A549 (cell line): ENCODE results near the gene IQSEC3.

Experiments
- FOSL2 ChIP-seq, 2 experiments: fragments of 450-650 bp in 1 of 2; fragments of >200 bp in 1 of 2; sonication (Bioruptor Twin) in 1 of 2; formaldehyde crosslinking; IDR thresholded peaks; 2 replicates each; pipeline versions ENCODE4 v1.5.0 to v1.6.1; 2016 to 2020; ENCODE audit warnings: mild to moderate bottlenecking in 1 of 2, moderate library complexity in 1 of 2
- KDM1A ChIP-seq: fragments of 200-600 bp; sonication (generic); IDR thresholded peaks from 2 replicates; pipeline ENCODE4 v1.6.1; 2016; ENCODE audit warnings: low read depth, mild to moderate bottlenecking
- MAZ ChIP-seq: fragments of 150-350 bp; IDR thresholded peaks from 2 replicates; pipeline ENCODE4 v1.6.1; 2014; ENCODE audit warnings: antibody characterized with exemption, low read depth, low read length, borderline replicate concordance
- RAD21 ChIP-seq, 2 experiments: fragments of >200 bp in 1 of 2; sonication (Bioruptor Twin) in 1 of 2; formaldehyde crosslinking in 1 of 2; IDR thresholded peaks in 1 of 2; conservative IDR thresholded peaks in 1 of 2; 2 replicates in 1 of 2; 3 replicates in 1 of 2; pipeline ENCODE4 v1.6.1; 2012 to 2018; ENCODE audit warnings: inconsistent platforms in 1 of 2
- SMC3 ChIP-seq: fragments of >200 bp; sonication (Bioruptor Twin); formaldehyde crosslinking; IDR thresholded peaks from 3 replicates; pipeline ENCODE4 v1.6.1; 2018; ENCODE audit warnings: inconsistent platforms
- ZFP36 ChIP-seq: fragments of 450-650 bp; IDR thresholded peaks from 2 replicates; pipeline ENCODE4 v1.6.1; 2014; ENCODE audit warnings: borderline replicate concordance; ENCODE audit not compliant: partially characterized antibody
- ZNF302 ChIP-seq: fragments of 250-450 bp; sonication (Bioruptor Pico); IDR thresholded peaks from 2 replicates; pipeline ENCODE4 v1.9.0; 2021; ENCODE audit warnings: inconsistent platforms, mild to moderate bottlenecking, moderate library complexity
- TF ChIP-seq, protein P1 (sequence below): fragments of >200 bp; sonication (Bioruptor Twin); formaldehyde crosslinking; IDR thresholded peaks from 3 replicates; pipeline ENCODE4 v1.5.1; 2016
- TF ChIP-seq, protein P2 (sequence below): IDR thresholded peaks from 2 replicates; pipeline ENCODE4 v1.6.1; 2012
- TF ChIP-seq, protein P3 (sequence below): fragments of 250-450 bp; sonication (Bioruptor Pico); IDR thresholded peaks from 2 replicates; pipeline ENCODE4 v1.5.0; 2020; ENCODE audit warnings: low read depth, mild to moderate bottlenecking, moderate library complexity

DNA sequence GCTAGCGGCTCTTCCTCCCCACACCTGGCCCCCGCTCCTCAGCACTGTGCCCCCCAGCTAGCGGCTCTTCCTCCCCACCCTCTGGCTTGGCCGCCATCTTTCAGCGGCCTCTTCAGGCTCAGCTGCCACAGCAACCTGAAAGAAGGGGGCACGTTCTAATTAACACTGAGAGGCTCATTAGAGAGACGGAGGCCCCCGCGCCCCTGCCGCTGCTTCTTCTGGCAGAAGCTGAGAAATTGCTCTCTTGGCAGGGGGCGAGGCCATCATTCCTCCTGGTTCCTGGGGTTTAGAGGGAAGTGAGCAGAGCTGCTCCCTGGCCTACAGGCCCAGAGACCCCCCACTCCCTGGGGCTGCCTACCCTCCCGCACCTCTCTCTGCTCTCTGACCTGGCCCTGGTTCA is 64.4 kb downstream of the IQSEC3 start:
- no peak for TF ChIP-seq ZFP36
- TF ChIP-seq, protein P1, sequence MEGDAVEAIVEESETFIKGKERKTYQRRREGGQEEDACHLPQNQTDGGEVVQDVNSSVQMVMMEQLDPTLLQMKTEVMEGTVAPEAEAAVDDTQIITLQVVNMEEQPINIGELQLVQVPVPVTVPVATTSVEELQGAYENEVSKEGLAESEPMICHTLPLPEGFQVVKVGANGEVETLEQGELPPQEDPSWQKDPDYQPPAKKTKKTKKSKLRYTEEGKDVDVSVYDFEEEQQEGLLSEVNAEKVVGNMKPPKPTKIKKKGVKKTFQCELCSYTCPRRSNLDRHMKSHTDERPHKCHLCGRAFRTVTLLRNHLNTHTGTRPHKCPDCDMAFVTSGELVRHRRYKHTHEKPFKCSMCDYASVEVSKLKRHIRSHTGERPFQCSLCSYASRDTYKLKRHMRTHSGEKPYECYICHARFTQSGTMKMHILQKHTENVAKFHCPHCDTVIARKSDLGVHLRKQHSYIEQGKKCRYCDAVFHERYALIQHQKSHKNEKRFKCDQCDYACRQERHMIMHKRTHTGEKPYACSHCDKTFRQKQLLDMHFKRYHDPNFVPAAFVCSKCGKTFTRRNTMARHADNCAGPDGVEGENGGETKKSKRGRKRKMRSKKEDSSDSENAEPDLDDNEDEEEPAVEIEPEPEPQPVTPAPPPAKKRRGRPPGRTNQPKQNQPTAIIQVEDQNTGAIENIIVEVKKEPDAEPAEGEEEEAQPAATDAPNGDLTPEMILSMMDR = no peak
- no peak for TF ChIP-seq FOSL2 (IDR thresholded peaks at IDR 0.05)
- TF ChIP-seq FOSL2 (CRISPR knock-in tag; IDR thresholded peaks at IDR 0.05) = no peak
- TF ChIP-seq, protein P2, sequence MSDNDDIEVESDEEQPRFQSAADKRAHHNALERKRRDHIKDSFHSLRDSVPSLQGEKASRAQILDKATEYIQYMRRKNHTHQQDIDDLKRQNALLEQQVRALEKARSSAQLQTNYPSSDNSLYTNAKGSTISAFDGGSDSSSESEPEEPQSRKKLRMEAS = no peak
- TF ChIP-seq MAZ = no peak
- no peak for TF ChIP-seq ZNF302 (CRISPR knock-in tag)
- no peak for TF ChIP-seq RAD21 (conservative IDR thresholded peaks at IDR 0.05 in 1 of 2, IDR thresholded peaks at IDR 0.05 in 1 of 2)
- TF ChIP-seq KDM1A = no peak
- TF ChIP-seq, protein P3, sequence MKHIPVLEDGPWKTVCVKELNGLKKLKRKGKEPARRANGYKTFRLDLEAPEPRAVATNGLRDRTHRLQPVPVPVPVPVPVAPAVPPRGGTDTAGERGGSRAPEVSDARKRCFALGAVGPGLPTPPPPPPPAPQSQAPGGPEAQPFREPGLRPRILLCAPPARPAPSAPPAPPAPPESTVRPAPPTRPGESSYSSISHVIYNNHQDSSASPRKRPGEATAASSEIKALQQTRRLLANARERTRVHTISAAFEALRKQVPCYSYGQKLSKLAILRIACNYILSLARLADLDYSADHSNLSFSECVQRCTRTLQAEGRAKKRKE (CRISPR knock-in tag) = no peak
- no peak for TF ChIP-seq SMC3
